Measurements from ENCODE around the gene ZNF683.
"Not testable (repeated sequence)": the region's sequence is repeated elsewhere in the genome, so short reads cannot be mapped to it uniquely, and the experiment has no call there.

DNA sequence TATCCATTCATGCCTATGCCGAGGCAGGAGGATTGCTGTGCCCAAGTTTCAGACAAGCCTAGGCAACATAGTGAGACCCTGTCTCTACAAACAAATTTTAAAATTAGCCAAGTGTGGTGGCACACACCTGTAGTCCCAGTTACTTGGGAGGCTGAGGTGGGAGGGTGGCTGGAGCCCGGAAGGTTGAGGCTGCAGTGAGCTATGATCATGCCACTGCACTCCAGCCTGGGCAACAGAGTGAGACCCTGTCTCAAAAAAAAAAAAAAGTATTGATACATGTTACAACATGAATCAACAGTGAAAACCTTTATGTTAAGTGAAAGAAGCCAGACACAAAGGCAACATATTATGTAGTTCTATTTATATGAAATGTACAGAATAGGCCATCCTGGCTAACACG is 12.5 kb upstream of the ZNF683 start:
- TF ChIP-seq, protein P1, sequence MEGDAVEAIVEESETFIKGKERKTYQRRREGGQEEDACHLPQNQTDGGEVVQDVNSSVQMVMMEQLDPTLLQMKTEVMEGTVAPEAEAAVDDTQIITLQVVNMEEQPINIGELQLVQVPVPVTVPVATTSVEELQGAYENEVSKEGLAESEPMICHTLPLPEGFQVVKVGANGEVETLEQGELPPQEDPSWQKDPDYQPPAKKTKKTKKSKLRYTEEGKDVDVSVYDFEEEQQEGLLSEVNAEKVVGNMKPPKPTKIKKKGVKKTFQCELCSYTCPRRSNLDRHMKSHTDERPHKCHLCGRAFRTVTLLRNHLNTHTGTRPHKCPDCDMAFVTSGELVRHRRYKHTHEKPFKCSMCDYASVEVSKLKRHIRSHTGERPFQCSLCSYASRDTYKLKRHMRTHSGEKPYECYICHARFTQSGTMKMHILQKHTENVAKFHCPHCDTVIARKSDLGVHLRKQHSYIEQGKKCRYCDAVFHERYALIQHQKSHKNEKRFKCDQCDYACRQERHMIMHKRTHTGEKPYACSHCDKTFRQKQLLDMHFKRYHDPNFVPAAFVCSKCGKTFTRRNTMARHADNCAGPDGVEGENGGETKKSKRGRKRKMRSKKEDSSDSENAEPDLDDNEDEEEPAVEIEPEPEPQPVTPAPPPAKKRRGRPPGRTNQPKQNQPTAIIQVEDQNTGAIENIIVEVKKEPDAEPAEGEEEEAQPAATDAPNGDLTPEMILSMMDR (IDR thresholded peaks at IDR 0.05; ENCODE audit: low read depth, low read length, missing input control) = not testable (repeated sequence)
- not testable (repeated sequence) for TF ChIP-seq TAF1 (conservative IDR thresholded peaks at IDR 0.05); JUND (IDR thresholded peaks at IDR 0.05); YY1 (IDR thresholded peaks at IDR 0.05); GABPA (IDR thresholded peaks at IDR 0.05 in 1 of 2, conservative IDR thresholded peaks at IDR 0.05 in 1 of 2); RAD21 (IDR thresholded peaks at IDR 0.05); RXRA (IDR thresholded peaks at IDR 0.05); HNF4A (conservative IDR thresholded peaks at IDR 0.05); EGR1 (IDR thresholded peaks at IDR 0.05; ENCODE audit: low read depth in 2 of 2); HNF4G (IDR thresholded peaks at IDR 0.05)
- TF ChIP-seq, protein P2, sequence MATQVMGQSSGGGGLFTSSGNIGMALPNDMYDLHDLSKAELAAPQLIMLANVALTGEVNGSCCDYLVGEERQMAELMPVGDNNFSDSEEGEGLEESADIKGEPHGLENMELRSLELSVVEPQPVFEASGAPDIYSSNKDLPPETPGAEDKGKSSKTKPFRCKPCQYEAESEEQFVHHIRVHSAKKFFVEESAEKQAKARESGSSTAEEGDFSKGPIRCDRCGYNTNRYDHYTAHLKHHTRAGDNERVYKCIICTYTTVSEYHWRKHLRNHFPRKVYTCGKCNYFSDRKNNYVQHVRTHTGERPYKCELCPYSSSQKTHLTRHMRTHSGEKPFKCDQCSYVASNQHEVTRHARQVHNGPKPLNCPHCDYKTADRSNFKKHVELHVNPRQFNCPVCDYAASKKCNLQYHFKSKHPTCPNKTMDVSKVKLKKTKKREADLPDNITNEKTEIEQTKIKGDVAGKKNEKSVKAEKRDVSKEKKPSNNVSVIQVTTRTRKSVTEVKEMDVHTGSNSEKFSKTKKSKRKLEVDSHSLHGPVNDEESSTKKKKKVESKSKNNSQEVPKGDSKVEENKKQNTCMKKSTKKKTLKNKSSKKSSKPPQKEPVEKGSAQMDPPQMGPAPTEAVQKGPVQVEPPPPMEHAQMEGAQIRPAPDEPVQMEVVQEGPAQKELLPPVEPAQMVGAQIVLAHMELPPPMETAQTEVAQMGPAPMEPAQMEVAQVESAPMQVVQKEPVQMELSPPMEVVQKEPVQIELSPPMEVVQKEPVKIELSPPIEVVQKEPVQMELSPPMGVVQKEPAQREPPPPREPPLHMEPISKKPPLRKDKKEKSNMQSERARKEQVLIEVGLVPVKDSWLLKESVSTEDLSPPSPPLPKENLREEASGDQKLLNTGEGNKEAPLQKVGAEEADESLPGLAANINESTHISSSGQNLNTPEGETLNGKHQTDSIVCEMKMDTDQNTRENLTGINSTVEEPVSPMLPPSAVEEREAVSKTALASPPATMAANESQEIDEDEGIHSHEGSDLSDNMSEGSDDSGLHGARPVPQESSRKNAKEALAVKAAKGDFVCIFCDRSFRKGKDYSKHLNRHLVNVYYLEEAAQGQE (IDR thresholded peaks at IDR 0.05) = not testable (repeated sequence)
- TF ChIP-seq, protein P3, sequence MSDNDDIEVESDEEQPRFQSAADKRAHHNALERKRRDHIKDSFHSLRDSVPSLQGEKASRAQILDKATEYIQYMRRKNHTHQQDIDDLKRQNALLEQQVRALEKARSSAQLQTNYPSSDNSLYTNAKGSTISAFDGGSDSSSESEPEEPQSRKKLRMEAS (IDR thresholded peaks at IDR 0.05) = not testable (repeated sequence)
- TF ChIP-seq, protein P4, sequence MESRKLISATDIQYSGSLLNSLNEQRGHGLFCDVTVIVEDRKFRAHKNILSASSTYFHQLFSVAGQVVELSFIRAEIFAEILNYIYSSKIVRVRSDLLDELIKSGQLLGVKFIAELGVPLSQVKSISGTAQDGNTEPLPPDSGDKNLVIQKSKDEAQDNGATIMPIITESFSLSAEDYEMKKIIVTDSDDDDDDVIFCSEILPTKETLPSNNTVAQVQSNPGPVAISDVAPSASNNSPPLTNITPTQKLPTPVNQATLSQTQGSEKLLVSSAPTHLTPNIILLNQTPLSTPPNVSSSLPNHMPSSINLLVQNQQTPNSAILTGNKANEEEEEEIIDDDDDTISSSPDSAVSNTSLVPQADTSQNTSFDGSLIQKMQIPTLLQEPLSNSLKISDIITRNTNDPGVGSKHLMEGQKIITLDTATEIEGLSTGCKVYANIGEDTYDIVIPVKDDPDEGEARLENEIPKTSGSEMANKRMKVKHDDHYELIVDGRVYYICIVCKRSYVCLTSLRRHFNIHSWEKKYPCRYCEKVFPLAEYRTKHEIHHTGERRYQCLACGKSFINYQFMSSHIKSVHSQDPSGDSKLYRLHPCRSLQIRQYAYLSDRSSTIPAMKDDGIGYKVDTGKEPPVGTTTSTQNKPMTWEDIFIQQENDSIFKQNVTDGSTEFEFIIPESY (IDR thresholded peaks at IDR 0.05) = not testable (repeated sequence)
- TF ChIP-seq, protein P5, sequence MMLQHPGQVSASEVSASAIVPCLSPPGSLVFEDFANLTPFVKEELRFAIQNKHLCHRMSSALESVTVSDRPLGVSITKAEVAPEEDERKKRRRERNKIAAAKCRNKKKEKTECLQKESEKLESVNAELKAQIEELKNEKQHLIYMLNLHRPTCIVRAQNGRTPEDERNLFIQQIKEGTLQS (IDR thresholded peaks at IDR 0.05) = not testable (repeated sequence)

Data from liver (tissue), 3 donors.